K562 (cell line): ENCODE data around the gene SLC43A2. TPM values are rescaled to one million over a fixed set of nuclear protein-coding genes. Genes with fewer than 3 reads are reported as not detected.
A peak's percentile ranks its signal among the peaks of the same experiment; 100 is the strongest.
"Not testable (repeated sequence)": the region's sequence is repeated elsewhere in the genome, so short reads cannot be mapped to it uniquely, and the experiment has no call there.

ENCODE experiments used
- ATAC-seq: fragments of 200-7000 bp; cut with Tn5 transposase; 3 replicates; pipeline ENCODE4 v1.9.1; 2020; ENCODE audit warnings: moderate library complexity
- BruUV-seq: library from RNA; stranded (reverse); fragments of 400-500 nt; replicated peaks from 2 replicates; lab custom pipeline; 2021; lab: Mats Ljungman, UMichigan
- CTCF ChIA-PET: fragments of 300-600 bp; formaldehyde crosslinking; extraction: SDS; loops from one replicate; lab custom pipeline; 2021; ENCODE audit warnings: low intra/inter-chr PET ratio; lab: Yijun Ruan, JAX
- POLR2A ChIA-PET: fragments of 300-600, 350-650 bp; sonication (Branson Sonifier 250); formaldehyde crosslinking; extraction: SDS; loops from one replicate; lab custom pipeline; 2021; ENCODE audit warnings: antibody characterized with exemption, inconsistent platforms; lab: Yijun Ruan, JAX
- DNase-seq, 4 experiments: peaks; one replicate each; pipeline versions ENCODE4 v3.0.0 to v3.0.0-alpha.2; 2011 to 2018; ENCODE audit warnings: low spot score in 3 of 4, mixed read lengths in 3 of 4; ENCODE audit errors: extremely low read depth in 1 of 4
- FAIRE-seq: peaks from 2 replicates; lab custom pipeline; 2011; peaks lifted over from hg19 to GRCh38; lab: Jason Lieb, UNC
- H2AFZ ChIP-seq: 2 replicates; pipeline ENCODE4 v1.6.0; 2011; ENCODE audit warnings: low read depth, low read length, control low read depth, inconsistent platforms
- H3K27ac ChIP-seq: fragments of 200-600 bp; 3 replicates; pipeline ENCODE4 v1.8.0; 2011; ENCODE audit warnings: low read depth, mild to moderate bottlenecking, control low read depth, inconsistent platforms, low read length, moderate library complexity, mixed read lengths; ENCODE audit errors: extremely low read depth
- H3K27me3 ChIP-seq, 2 experiments: fragments of 300-600 bp in 1 of 2; 2 replicates in 1 of 2; 3 replicates in 1 of 2; pipeline versions ENCODE4 v1.6.0 to v1.8.0; 2011; ENCODE audit warnings: inconsistent platforms in 2 of 2, low read length in 2 of 2, mild to moderate bottlenecking in 1 of 2, mixed read lengths in 1 of 2, moderate library complexity in 1 of 2; ENCODE audit not compliant: control insufficient read depth in 2 of 2, insufficient read depth in 2 of 2
- H3K36me3 ChIP-seq: fragments of 300-600 bp; 3 replicates; pipeline ENCODE4 v1.8.0; 2011; ENCODE audit warnings: mild to moderate bottlenecking, low read length, inconsistent platforms; ENCODE audit not compliant: control insufficient read depth, insufficient read depth
- H3K4me1 ChIP-seq, 2 experiments: fragments of 200-600 bp in 1 of 2; replicated peaks in 1 of 2; 2 replicates in 1 of 2; 3 replicates in 1 of 2; pipeline versions ENCODE4 v1.5.1 to v1.8.0; 2011; ENCODE audit warnings: inconsistent platforms in 2 of 2, low read length in 2 of 2, mild to moderate bottlenecking in 1 of 2, mixed read lengths in 1 of 2, moderate library complexity in 1 of 2; ENCODE audit not compliant: control insufficient read depth in 2 of 2, insufficient read depth in 2 of 2
- H3K4me2 ChIP-seq: 2 replicates; pipeline ENCODE4 v1.6.1; 2011; ENCODE audit warnings: low read length, control low read depth, inconsistent platforms, mixed read lengths; ENCODE audit not compliant: insufficient read depth
- H3K4me3 ChIP-seq: fragments of 200-600 bp; sonication (generic), shearing (Covaris generic); 2 replicates; pipeline ENCODE4 v1.5.1; 2016; ENCODE audit warnings: control low read depth, inconsistent platforms
- H3K79me2 ChIP-seq: fragments of 200-600 bp; 3 replicates; pipeline ENCODE4 v1.8.0; 2011; ENCODE audit warnings: low read length, inconsistent platforms; ENCODE audit not compliant: control insufficient read depth, insufficient read depth
- H3K9ac ChIP-seq, 2 experiments: 2 replicates each; pipeline versions ENCODE4 v1.6.0 to v1.6.1; 2011; ENCODE audit warnings: low read depth in 2 of 2, low read length in 2 of 2, control low read depth in 1 of 2, inconsistent platforms in 1 of 2, mild to moderate bottlenecking in 1 of 2, mixed read lengths in 1 of 2; ENCODE audit not compliant: insufficient read depth in 1 of 2
- H3K9me1 ChIP-seq: one replicate; pipeline ENCODE4 v1.6.0; 2011; ENCODE audit warnings: inconsistent platforms, mild to moderate bottlenecking, low read length, moderate library complexity; ENCODE audit not compliant: control insufficient read depth, insufficient read depth
- H3K9me3 ChIP-seq: replicated peaks from 2 replicates; pipeline ENCODE4 v1.5.1; 2011; ENCODE audit warnings: low read depth, low read length, inconsistent platforms; ENCODE audit not compliant: control insufficient read depth, insufficient read depth
- H4K20me1 ChIP-seq: replicated peaks from 2 replicates; pipeline ENCODE4 v1.6.1; 2011; ENCODE audit warnings: low read length, inconsistent platforms, mixed read lengths; ENCODE audit not compliant: control insufficient read depth, insufficient read depth
- ARID1B ChIP-seq: fragments of 450-650 bp; IDR thresholded peaks from 2 replicates; pipeline ENCODE4 v1.6.1; 2016; ENCODE audit warnings: antibody characterized with exemption, mild to moderate bottlenecking, inconsistent platforms
- CREM ChIP-seq: IDR thresholded peaks from 2 replicates; pipeline ENCODE4 v1.6.1; 2014; ENCODE audit warnings: antibody characterized with exemption, low read depth
- EGR1 ChIP-seq: fragments of 450-650 bp; conservative IDR thresholded peaks from 2 replicates; pipeline ENCODE4 v1.6.1; 2017; ENCODE audit warnings: mild to moderate bottlenecking
- GTF2F1 ChIP-seq: IDR thresholded peaks from 2 replicates; pipeline ENCODE4 v1.6.1; 2011; ENCODE audit warnings: low read depth, low read length, improper control_type of control experiment
- YY1 ChIP-seq, 3 experiments: IDR thresholded peaks; 2 replicates each; pipeline ENCODE4 v1.6.1; 2011; ENCODE audit warnings: low read length in 2 of 3, mild to moderate bottlenecking in 2 of 3, moderate library complexity in 2 of 3, borderline replicate concordance in 1 of 3, control low read depth in 1 of 3, low read depth in 1 of 3; ENCODE audit not compliant: insufficient read depth in 3 of 3, insufficient replicate concordance in 2 of 3, control insufficient read depth in 1 of 3, insufficient read length in 1 of 3; ENCODE audit errors: extremely low read depth in 1 of 3
- ZNF644 ChIP-seq: fragments of 200-800 bp; sonication (Bioruptor generic); IDR thresholded peaks from 2 replicates; pipeline ENCODE4 v1.6.1; 2016; ENCODE audit warnings: low read depth, missing genetic modification characterization, missing compliant biosample characterization
- WGBS: fragments of 100-300 bp; shearing (Covaris generic); methylation state at CpG from one replicate; pipeline ENCODE4 v1.1.6; 2016; ENCODE audit warnings: low coverage, mixed read lengths; ENCODE audit not compliant: insufficient coverage; ENCODE audit errors: missing lambda C conversion rate; 5-methylcytosine and 5-hydroxymethylcytosine counted together
- in situ Hi-C: fragments of 300-500 bp; cut with MboI; formaldehyde crosslinking; loops from 4 replicates; pipeline ENCODE4 v1.15.0; 2018; ENCODE audit warnings: inconsistent platforms, mixed read lengths
- intact Hi-C: fragments of 100-400 bp; cut with micrococcal nuclease; formaldehyde crosslinking; loops from 2 replicates; pipeline ENCODE4 v1.14.2; 2022
- polyA plus RNA-seq, 8 experiments: library from polyadenylated mRNA; depleted of rRNA in 4 of 8; stranded (reverse) in 5 of 8; unstranded in 3 of 8; fragments of >200 nt; fragmentation: Nextera tagmentation in 2 of 8; fragmentation: Illumina TruSeq in 1 of 8; extraction: Ambion mirVana in 2 of 8; extraction: Trizol in 1 of 8; gene quantifications; 2 replicates each; pipeline versions ENCODE4 v1.2.1 to v1.2.3, GENCODE V29; 2011 to 2014; ENCODE audit warnings: inconsistent platforms in 1 of 8, missing spikeins in 1 of 8
- total RNA-seq, 7 experiments: library from RNA; depleted of rRNA in 6 of 7; stranded (reverse); fragments of >200 nt in 6 of 7; fragmentation: Illumina TruSeq in 2 of 7; extraction: Trizol in 2 of 7; gene quantifications; 2 replicates each; pipeline versions ENCODE4 v1.2.1 to v1.2.3, GENCODE V29; 2011 to 2021; ENCODE audit warnings: low replicate concordance in 1 of 7
- TF ChIP-seq, protein P1 (sequence below), 2 experiments: fragments of 450-650 bp; formaldehyde crosslinking in 1 of 2; IDR thresholded peaks; 2 replicates each; pipeline versions ENCODE4 v1.4.0 to v1.6.1; 2014 to 2020; ENCODE audit warnings: mild to moderate bottlenecking in 2 of 2, borderline replicate concordance in 1 of 2, low read depth in 1 of 2

SLC43A2 gene
- total and polyA plus RNA-seq, 9 of the 15 experiments (the other 6 are each of a cell fraction or from before 2014, with no cell fraction given): 0.03 to 10.2 (median 3.6) TPM

DNA sequence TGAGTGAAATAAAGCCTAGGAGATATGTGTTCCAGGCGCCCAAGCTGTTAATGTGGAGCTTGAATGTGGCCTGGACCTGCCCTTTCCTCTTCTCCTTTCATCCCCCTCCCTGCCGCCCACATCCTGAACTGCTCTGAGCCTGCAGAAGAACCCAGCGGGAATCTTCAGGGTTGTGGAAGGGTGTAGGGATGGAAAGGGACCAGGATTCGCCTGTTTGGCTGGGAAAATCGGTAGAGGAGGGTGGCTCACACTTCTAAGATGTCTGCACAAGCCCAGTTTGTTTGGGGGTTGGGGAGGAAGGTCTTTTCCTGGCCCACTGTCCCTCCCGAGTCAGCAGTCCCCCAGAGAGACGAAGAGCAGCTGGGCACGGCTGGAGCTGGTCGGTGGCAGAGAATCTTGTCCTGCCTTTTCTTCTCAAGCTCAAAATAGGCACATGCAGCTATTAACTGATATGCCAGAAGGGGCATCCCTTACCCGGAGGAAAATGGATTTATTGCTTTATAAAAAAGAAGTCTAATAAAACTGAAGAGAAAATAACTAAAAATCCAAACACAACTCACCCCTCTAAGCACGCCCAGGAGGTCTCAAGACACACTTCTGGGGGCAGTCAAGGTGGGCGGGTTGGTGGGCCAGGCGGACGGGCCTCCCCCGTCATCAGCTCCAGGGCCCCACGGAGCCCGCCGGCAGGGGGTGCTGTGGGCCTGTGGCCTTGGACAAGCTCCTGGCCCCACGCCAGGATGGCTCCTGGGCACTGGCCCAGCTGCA lies 54.5 kb downstream of the SLC43A2 start (continued):
- TF ChIP-seq CREM: peak; percentile 45; the same call in 1 of the 2 replicates
- peak in 2 of 3 experiments; percentile 12 to 42 for TF ChIP-seq YY1 (IDR thresholded peaks at IDR 0.05; ENCODE audit: borderline replicate concordance in 1 of 3, control insufficient read depth in 1 of 3, extremely low read depth in 1 of 3, insufficient read depth in 3 of 3, insufficient read length in 1 of 3, insufficient replicate concordance in 2 of 3, low read depth in 1 of 3, low read length in 2 of 3)
- TF ChIP-seq ARID1B: no peak
- TF ChIP-seq, protein P1, sequence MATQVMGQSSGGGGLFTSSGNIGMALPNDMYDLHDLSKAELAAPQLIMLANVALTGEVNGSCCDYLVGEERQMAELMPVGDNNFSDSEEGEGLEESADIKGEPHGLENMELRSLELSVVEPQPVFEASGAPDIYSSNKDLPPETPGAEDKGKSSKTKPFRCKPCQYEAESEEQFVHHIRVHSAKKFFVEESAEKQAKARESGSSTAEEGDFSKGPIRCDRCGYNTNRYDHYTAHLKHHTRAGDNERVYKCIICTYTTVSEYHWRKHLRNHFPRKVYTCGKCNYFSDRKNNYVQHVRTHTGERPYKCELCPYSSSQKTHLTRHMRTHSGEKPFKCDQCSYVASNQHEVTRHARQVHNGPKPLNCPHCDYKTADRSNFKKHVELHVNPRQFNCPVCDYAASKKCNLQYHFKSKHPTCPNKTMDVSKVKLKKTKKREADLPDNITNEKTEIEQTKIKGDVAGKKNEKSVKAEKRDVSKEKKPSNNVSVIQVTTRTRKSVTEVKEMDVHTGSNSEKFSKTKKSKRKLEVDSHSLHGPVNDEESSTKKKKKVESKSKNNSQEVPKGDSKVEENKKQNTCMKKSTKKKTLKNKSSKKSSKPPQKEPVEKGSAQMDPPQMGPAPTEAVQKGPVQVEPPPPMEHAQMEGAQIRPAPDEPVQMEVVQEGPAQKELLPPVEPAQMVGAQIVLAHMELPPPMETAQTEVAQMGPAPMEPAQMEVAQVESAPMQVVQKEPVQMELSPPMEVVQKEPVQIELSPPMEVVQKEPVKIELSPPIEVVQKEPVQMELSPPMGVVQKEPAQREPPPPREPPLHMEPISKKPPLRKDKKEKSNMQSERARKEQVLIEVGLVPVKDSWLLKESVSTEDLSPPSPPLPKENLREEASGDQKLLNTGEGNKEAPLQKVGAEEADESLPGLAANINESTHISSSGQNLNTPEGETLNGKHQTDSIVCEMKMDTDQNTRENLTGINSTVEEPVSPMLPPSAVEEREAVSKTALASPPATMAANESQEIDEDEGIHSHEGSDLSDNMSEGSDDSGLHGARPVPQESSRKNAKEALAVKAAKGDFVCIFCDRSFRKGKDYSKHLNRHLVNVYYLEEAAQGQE (IDR thresholded peaks at IDR 0.05; ENCODE audit: borderline replicate concordance): peak; percentile 82
- TF ChIP-seq, protein P1 (CRISPR knock-in tag; IDR thresholded peaks at IDR 0.05; ENCODE audit: low read depth): no peak
- no peak for TF ChIP-seq ZNF644 (tag)
- TF ChIP-seq GTF2F1: no peak
- TF ChIP-seq EGR1: peak; percentile 69

DNA sequence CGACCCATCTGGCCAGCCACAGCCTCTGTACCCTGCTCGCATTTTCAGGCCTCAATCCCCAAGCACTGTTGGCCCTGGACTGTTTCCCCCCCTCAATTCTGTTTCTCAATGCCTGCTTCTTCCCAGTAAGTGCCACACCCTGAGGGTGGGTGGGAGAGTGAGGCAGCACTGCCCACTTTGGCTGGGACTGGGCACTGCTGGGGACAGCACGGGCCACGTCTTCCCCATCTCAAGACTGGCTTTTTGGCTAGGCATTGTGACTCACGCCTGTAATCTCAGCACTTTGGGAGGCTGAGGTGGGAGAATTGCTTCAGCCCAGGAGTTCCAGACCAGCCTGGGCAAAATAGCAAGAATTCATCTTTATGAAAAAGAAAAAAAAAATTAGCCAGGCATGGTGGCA lies 56.0 kb downstream of the SLC43A2 start:
- H3K4me1 ChIP-seq: peaks cover 0 to 36% of the 10 kb centered on the region in 2 experiments; a peak in 3 of 5 replicates
- H3K27ac ChIP-seq, H3K9me1 ChIP-seq, H3K79me2 ChIP-seq, H3K36me3 ChIP-seq, intact Hi-C loops, H3K27me3 ChIP-seq, DNase-seq, H3K9ac ChIP-seq, H3K4me2 ChIP-seq, H3K9me3 ChIP-seq, FAIRE-seq, H3K4me3 ChIP-seq, in situ Hi-C loops, ATAC-seq, H2AFZ ChIP-seq, BruUV-seq, H4K20me1 ChIP-seq: not testable (repeated sequence)
- ChIA-PET POLR2A (interaction anchor here (0.7 kb wide), 1 partner anchor 25 kb away, joined by 4 read pairs; no protein-coding TSS in a partner anchor), CTCF (interaction anchor here (1.0 kb wide), 1 partner anchor 56 kb away, joined by 3 read pairs; the partner anchor contains the start of gene SLC43A2)
- WGBS: 61% methylated on average over 5 of the region's 5 CpGs
